ENCODE results near the gene B9D1. TPM values are rescaled to one million over a fixed set of nuclear protein-coding genes. Genes with fewer than 3 reads are reported as not detected.
A peak's percentile ranks its signal among the peaks of the same experiment; 100 is the strongest.

Gene B9D1
- total RNA-seq, 2 donors from 2014 or later = 0.37 to 1.2 TPM

GRCh38 chr17:19366637-19366972 is 4.1 kb upstream of the B9D1 start:
- no peaks in the 10 kb centered on the region for H3K36me3 Mint-ChIP-seq (ENCODE audit: low read depth)
- DNase-seq = no peak
- peak overlapping the region; percentile 66 for H3K27ac Mint-ChIP-seq
- peaks cover 43% of the 10 kb centered on the region for H3K4me1 Mint-ChIP-seq
- ATAC-seq = no peak
- no peaks in the 10 kb centered on the region for H3K9me3 ChIP-seq (ENCODE audit: control insufficient read depth, low read length, poor library complexity, severe bottlenecking)
- no peak overlapping the region for H3K4me3 Mint-ChIP-seq
- H3K27me3 Mint-ChIP-seq = no peaks in the 10 kb centered on the region

GRCh38 chr17:19365833-19366636 is 3.5 kb upstream of the B9D1 start:
- no peak overlapping the region for H3K4me3 Mint-ChIP-seq
- H3K36me3 Mint-ChIP-seq (ENCODE audit: low read depth) = no peaks in the 10 kb centered on the region
- H3K9me3 ChIP-seq (ENCODE audit: control insufficient read depth, low read length, poor library complexity, severe bottlenecking) = no peaks in the 10 kb centered on the region
- H3K4me1 Mint-ChIP-seq = peaks cover 42% of the 10 kb centered on the region
- H3K27me3 Mint-ChIP-seq = peaks cover 4% of the 10 kb centered on the region
- H3K27ac Mint-ChIP-seq = no peak overlapping the region
- no peak for ATAC-seq
- DNase-seq = no peak

- H3K36me3 Mint-ChIP-seq (ENCODE audit: low read depth) = no peaks in the 10 kb centered on the region
- H3K27me3 Mint-ChIP-seq = peaks cover 9% of the 10 kb centered on the region
- H3K4me3 Mint-ChIP-seq = no peak overlapping the region
- H3K27ac Mint-ChIP-seq = no peak overlapping the region
- no peaks in the 10 kb centered on the region for H3K9me3 ChIP-seq (ENCODE audit: control insufficient read depth, low read length, poor library complexity, severe bottlenecking)
- H3K4me1 Mint-ChIP-seq = peaks cover 36% of the 10 kb centered on the region
- no peak for ATAC-seq
- DNase-seq = no peak
Measured at GRCh38 chr17:19365499-19365817, 2.9 kb upstream of the B9D1 start.

GRCh38 chr17:19364699-19365498 is 2.4 kb upstream of the B9D1 start:
- ATAC-seq = no peak
- no peak for DNase-seq
- peaks cover 13% of the 10 kb centered on the region for H3K27me3 Mint-ChIP-seq
- peaks cover 32% of the 10 kb centered on the region for H3K4me1 Mint-ChIP-seq
- no peak overlapping the region for H3K4me3 Mint-ChIP-seq
- H3K36me3 Mint-ChIP-seq (ENCODE audit: low read depth) = no peaks in the 10 kb centered on the region
- H3K27ac Mint-ChIP-seq = no peak overlapping the region
- H3K9me3 ChIP-seq (ENCODE audit: control insufficient read depth, low read length, poor library complexity, severe bottlenecking) = no peaks in the 10 kb centered on the region

- ATAC-seq = no peak
- peaks cover 27% of the 10 kb centered on the region for H3K27me3 Mint-ChIP-seq
- peak overlapping the region; percentile 65 for H3K27ac Mint-ChIP-seq
Measured at GRCh38 chr17:19363460-19364035, 1.0 kb upstream of the B9D1 start.

GRCh38 chr17:19363114-19363438 is 553 bp upstream of the B9D1 start:
- Mint-ChIP-seq H3K4me3 (peak overlapping the region; percentile 84), H3K27ac (peak overlapping the region; percentile 65), H3K4me1 (peaks cover 18% of the 10 kb centered on the region), H3K36me3 (ENCODE audit: low read depth) (peaks cover 2% of the 10 kb centered on the region), H3K27me3 (peaks cover 32% of the 10 kb centered on the region)
- H3K9me3 ChIP-seq (ENCODE audit: control insufficient read depth, low read length, poor library complexity, severe bottlenecking) = no peaks in the 10 kb centered on the region
- ATAC-seq (no peak), DNase-seq (no peak)

More at GRCh38 chr17:19363460-19364035, 1.0 kb upstream of the B9D1 start:
- H3K4me3 Mint-ChIP-seq = no peak overlapping the region
- H3K9me3 ChIP-seq (ENCODE audit: control insufficient read depth, low read length, poor library complexity, severe bottlenecking) = no peaks in the 10 kb centered on the region
- H3K36me3 Mint-ChIP-seq (ENCODE audit: low read depth) = peaks cover 2% of the 10 kb centered on the region
- H3K4me1 Mint-ChIP-seq = peaks cover 20% of the 10 kb centered on the region
- no peak for DNase-seq

GRCh38 chr17:19361944-19362276 is 613 bp downstream of the B9D1 start:
- Mint-ChIP-seq H3K36me3 (ENCODE audit: low read depth) (peaks cover 2% of the 10 kb centered on the region), H3K27me3 (peaks cover 40% of the 10 kb centered on the region), H3K27ac (peak overlapping the region; percentile 67), H3K4me3 (peak overlapping the region; percentile 84), H3K4me1 (peaks cover 15% of the 10 kb centered on the region)
- H3K9me3 ChIP-seq (ENCODE audit: control insufficient read depth, low read length, poor library complexity, severe bottlenecking) = no peaks in the 10 kb centered on the region
- ATAC-seq (no peak), DNase-seq (no peak)

GRCh38 chr17:19361326-19361725 is 1.2 kb downstream of the B9D1 start:
- peaks cover 44% of the 10 kb centered on the region for H3K27me3 Mint-ChIP-seq

GRCh38 chr17:19360772-19361171 is 1.8 kb downstream of the B9D1 start:
- no peaks in the 10 kb centered on the region for H3K9me3 ChIP-seq (ENCODE audit: control insufficient read depth, low read length, poor library complexity, severe bottlenecking)
- Mint-ChIP-seq H3K27me3 (peaks cover 44% of the 10 kb centered on the region), H3K36me3 (ENCODE audit: low read depth) (peaks cover 4% of the 10 kb centered on the region), H3K27ac (peak overlapping the region; percentile 67), H3K4me3 (no peak overlapping the region), H3K4me1 (peaks cover 13% of the 10 kb centered on the region)
- DNase-seq (no peak), ATAC-seq (no peak)

More at GRCh38 chr17:19361326-19361725, 1.2 kb downstream of the B9D1 start:
- H3K4me3 Mint-ChIP-seq = peak overlapping the region; percentile 84
- H3K36me3 Mint-ChIP-seq (ENCODE audit: low read depth) = peaks cover 4% of the 10 kb centered on the region
- H3K27ac Mint-ChIP-seq = peak overlapping the region; percentile 67
- H3K9me3 ChIP-seq (ENCODE audit: control insufficient read depth, low read length, poor library complexity, severe bottlenecking) = no peaks in the 10 kb centered on the region
- peaks cover 16% of the 10 kb centered on the region for H3K4me1 Mint-ChIP-seq
- DNase-seq (no peak), ATAC-seq (no peak)

GRCh38 chr17:19359856-19360255 is 2.7 kb downstream of the B9D1 start:
- peaks cover 13% of the 10 kb centered on the region for H3K4me1 Mint-ChIP-seq
- DNase-seq (no peak), ATAC-seq (no peak)
- no peaks in the 10 kb centered on the region for H3K9me3 ChIP-seq (ENCODE audit: control insufficient read depth, low read length, poor library complexity, severe bottlenecking)
- no peak overlapping the region for H3K4me3 Mint-ChIP-seq
- peaks cover 47% of the 10 kb centered on the region for H3K27me3 Mint-ChIP-seq
- H3K27ac Mint-ChIP-seq = no peak overlapping the region
- H3K36me3 Mint-ChIP-seq (ENCODE audit: low read depth) = peaks cover 5% of the 10 kb centered on the region

- H3K36me3 Mint-ChIP-seq (ENCODE audit: low read depth) = peaks cover 6% of the 10 kb centered on the region
- no peak for DNase-seq
Measured at GRCh38 chr17:19359151-19359550, 3.4 kb downstream of the B9D1 start.

GRCh38 chr17:19357761-19358160 is 4.8 kb downstream of the B9D1 start:
- no peak for ATAC-seq
- H3K4me1 Mint-ChIP-seq = peaks cover 10% of the 10 kb centered on the region

More at GRCh38 chr17:19359151-19359550, 3.4 kb downstream of the B9D1 start:
- H3K27ac Mint-ChIP-seq = no peak overlapping the region
- no peak for ATAC-seq
- H3K4me3 Mint-ChIP-seq = no peak overlapping the region
- no peaks in the 10 kb centered on the region for H3K9me3 ChIP-seq (ENCODE audit: control insufficient read depth, low read length, poor library complexity, severe bottlenecking)
- H3K4me1 Mint-ChIP-seq = peaks cover 13% of the 10 kb centered on the region
- H3K27me3 Mint-ChIP-seq = peaks cover 54% of the 10 kb centered on the region

GRCh38 chr17:19357351-19357750 is 5.2 kb downstream of the B9D1 start:
- no peak overlapping the region for H3K27ac Mint-ChIP-seq
- H3K27me3 Mint-ChIP-seq = peaks cover 56% of the 10 kb centered on the region
- ATAC-seq (no peak), DNase-seq (no peak)
- H3K4me3 Mint-ChIP-seq = no peak overlapping the region
- H3K36me3 Mint-ChIP-seq (ENCODE audit: low read depth) = peaks cover 6% of the 10 kb centered on the region
- H3K9me3 ChIP-seq (ENCODE audit: control insufficient read depth, low read length, poor library complexity, severe bottlenecking) = no peaks in the 10 kb centered on the region
- peaks cover 9% of the 10 kb centered on the region for H3K4me1 Mint-ChIP-seq

More at GRCh38 chr17:19357761-19358160, 4.8 kb downstream of the B9D1 start:
- Mint-ChIP-seq H3K4me3 (no peak overlapping the region), H3K27me3 (peaks cover 56% of the 10 kb centered on the region), H3K27ac (peak overlapping the region; percentile 32), H3K36me3 (ENCODE audit: low read depth) (peaks cover 6% of the 10 kb centered on the region)
- no peaks in the 10 kb centered on the region for H3K9me3 ChIP-seq (ENCODE audit: control insufficient read depth, low read length, poor library complexity, severe bottlenecking)
- no peak for DNase-seq
